DMS153 treated with DMSO at 0.1 percent for 48 hours (cell line): ENCODE data around the gene CHMP4A.
A peak's percentile ranks its signal among the peaks of the same experiment; 100 is the strongest.
"Not testable (repeated sequence)": the region's sequence is repeated elsewhere in the genome, so short reads cannot be mapped to it uniquely, and the experiment has no call there.

Source experiments
- DNase-seq: peaks from one replicate; lab custom pipeline; 2025; ENCODE audit not compliant: unreplicated experiment; lab: John Stamatoyannopoulos, UW

Gene CHMP4A

DNA sequence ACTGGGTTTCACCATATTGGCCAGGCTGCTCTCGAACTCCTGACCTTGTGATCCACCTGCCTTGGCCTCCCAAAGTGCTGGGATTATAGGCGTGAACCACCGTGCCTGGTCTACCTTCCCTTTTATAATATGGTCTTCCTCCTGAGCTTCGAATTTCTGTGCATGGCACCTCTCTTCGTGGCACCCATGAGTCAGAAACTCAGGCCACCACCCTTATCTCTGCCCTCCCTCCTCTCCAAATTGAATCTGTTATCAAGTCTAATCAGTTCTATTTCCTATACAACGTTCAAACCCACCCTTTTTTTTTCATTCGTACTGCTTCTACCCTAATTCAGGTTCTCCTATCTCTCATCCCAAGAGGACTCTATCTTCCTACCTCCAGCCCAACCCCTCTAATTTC, 34.1 kb upstream of the CHMP4A start:
- no peak for DNase-seq

- DNase-seq, result no peak
Observed at GRCh38 chr14:24246765-24247212, 33.5 kb upstream of the CHMP4A start.

DNA sequence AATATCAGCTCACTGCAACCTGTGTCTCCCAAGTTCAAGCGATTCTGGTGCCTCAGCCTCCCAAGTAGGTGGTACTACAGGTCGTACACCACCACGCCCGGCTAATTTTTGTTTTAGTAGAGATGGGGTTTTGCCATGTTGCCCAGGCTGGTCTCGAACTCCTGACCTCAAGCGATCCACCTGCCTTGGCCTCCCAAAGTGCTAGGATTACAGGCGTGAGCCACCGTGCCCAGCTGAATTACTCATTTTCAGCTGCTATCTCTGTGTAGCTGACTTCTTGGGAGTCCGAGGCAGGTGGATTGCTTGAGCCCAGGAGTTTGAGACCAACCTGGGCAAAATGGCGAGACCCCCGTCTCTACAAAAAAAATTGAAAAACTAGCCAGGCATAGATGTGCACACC, 32.1 kb upstream of the CHMP4A start:
- not testable (repeated sequence) for DNase-seq

DNA sequence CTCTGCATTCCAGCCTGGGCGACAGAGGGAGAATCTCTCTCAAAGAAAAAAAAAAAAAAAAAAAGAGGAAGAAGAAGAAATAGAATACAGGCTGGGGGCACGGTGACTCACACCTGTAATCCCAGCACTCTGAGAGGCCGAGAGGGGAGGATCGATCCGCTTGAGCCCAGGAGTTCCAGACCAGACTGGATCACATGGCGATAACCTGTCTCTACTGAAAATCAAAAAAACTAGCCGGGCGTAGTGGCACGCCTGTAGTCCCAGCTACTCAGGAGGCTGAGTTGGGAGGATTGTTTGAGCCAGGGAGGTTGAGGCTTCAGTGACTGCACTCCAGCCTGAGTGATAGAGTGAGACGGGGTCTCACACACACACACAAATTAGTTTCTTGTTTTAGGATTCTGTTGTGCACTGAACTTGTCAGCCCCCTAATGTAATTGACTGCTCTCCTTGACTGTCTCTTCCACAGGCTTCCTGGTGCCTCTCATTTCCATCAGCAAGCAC, 30.1 kb upstream of the CHMP4A start:
- no peak for DNase-seq

DNA sequence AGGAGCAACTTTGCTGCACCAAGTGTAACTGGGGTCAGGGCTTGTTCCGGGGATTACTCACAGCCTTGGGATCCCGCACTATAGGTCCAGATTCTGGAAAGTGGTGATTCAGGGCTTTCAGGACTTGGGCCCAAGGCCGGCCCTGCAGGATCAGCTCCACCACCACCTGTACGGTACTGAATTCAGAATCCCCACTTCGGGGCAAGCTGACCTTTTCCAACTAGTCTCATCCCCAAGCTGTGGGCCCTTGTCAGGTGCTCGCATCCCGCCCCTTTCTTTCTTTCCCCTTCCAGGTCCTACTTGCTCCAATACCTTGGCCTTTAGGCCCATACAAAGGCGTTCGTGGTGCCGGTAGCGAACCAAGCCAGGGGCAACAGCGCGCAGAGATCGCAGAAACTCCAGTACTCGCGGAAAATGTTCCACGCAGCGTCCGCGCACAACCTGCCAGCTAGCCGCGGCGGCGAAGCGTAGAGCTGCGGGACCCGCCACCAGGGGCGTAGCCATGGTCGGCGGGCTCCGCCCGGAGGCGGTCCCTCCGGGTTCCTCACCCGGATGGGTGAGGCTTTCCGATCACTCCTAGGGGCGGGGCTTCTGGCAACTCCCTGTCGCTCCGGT, 28.6 kb upstream of the CHMP4A start:
- DNase-seq, result peak; percentile 95

DNA sequence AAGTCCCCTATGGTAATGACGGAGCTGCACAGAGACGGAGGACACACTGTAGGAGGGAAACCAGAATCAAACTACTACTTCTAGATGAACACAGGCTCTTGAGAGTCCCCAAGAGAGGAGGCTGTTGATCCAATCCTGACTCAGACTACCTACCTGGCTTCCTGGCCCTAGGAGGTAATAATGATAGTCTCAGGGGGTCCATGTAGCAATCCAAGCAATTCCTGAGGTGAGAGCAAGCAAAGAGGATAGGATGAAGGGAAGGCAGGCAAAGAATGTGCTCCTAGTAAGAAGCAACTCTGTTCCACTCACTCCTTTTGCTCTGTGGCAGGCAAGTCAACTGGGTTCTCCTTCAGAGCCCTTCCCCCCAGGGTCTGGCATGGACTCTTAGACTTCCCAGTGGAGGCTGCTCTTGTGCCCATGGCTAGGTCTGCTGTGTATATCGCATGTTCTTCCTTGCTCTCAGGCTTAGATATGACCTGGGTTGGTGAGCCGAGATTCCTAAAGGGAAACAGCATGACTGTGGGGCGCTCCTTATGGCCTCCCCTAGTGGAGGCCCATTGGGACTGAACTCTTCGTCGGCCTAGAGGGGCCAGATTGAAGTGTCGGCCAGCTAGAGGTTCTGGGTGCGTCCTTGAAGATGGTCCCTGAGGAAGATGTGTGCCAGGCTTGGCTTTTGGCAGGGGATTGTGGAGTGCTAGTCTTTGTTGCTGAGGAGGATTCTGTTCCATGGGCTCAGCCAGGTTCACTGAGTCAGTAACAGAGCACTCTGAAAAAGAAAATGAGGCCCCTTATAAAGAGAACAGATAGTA, 27.0 kb upstream of the CHMP4A start:
- DNase-seq, result no peak

- DNase-seq, result no peak
Observed at GRCh38 chr14:24238527-24239037, 25.3 kb upstream of the CHMP4A start.

GRCh38 chr14:24238123-24238522, 24.8 kb upstream of the CHMP4A start:
- no peak for DNase-seq

DNA sequence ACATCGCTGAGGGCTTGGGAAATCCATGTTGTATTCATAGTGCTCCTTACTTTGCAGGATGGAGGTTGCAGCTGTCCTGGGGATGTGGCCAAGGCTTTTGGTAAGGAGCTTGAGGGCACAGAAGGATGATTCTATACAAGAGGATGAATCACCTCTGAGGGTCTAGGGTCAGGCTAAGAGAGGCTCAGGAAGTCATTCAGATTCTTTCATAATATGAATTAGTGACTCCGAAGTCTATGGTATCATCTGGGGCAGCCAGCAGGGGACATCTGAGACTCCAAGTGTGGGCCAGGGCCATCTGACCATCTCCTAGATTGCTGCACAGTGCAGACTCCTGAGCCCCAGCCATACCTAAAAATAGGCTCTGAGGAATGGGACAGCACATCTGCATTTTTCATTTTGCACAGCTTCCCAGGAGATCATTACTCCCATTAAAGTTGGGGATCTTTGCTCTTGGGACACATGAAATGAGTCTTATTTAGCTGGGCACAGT, 24.2 kb upstream of the CHMP4A start:
- no peak for DNase-seq

DNA sequence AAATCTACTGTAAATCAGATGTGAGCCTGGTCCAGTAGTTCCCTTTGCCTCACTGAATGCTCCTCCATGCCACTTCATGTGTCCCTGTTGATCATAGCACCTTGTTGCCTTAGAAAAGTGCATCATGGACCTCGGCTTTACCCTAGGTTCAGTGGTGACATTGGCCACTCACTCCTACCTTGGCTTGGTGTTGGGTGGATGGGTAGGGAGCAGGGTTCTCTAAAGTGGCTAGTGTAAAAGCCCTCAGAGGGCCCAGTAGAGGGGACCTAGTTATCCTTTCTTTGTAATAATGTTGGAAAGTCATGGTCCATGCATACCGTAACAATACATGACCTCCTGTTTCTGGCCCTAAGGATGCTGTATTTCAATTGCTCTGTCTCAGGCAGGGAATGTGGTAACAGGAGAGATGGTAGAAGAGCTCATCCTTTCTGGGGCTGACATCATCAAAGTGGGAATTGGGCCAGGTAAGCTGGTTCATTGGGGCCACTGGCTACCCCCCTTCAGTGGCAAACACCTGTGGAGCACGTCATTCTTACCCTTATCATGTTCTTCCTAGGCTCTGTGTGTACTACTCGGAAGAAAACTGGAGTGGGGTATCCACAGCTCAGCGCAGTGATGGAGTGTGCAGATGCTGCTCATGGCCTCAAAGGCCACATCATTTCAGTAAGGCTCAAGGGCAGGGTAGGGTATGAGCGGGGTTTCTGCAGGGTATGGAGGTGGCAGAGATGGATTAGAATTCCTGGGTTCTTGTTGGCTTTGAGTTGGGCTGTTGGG, 23.6 kb upstream of the CHMP4A start:
- DNase-seq, result no peak

GRCh38 chr14:24235804-24236688, 22.8 kb upstream of the CHMP4A start:
- no peak for DNase-seq

- DNase-seq, result no peak
Observed at GRCh38 chr14:24234095-24235005, 21.1 kb upstream of the CHMP4A start.

DNA sequence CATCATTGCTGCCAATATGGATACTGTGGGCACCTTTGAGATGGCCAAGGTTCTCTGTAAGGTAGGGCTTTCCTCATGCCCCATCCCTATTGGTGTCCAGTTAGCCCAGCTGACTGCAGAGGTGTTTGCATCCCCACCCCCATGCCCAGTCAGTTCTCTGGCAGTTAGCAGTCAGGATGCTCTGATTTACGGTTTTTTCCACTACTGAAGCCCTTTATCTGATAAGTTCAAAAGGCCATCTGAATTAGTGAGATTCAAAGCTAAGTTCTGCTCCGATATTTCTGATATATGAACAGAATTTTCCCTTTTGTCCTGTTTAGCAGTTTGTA, 20.2 kb upstream of the CHMP4A start:
- DNase-seq, result no peak

- peak; percentile 76 for DNase-seq
Observed at GRCh38 chr14:24232645-24233537, 19.6 kb upstream of the CHMP4A start, which contains the start of gene GMPR2. Gene GMPR2 (plus strand): TSS chr14:24232929. CDS start chr14:24233254, 325 bp downstream.

- peak; percentile 76 for DNase-seq
Observed at GRCh38 chr14:24232121-24232644, 18.9 kb upstream of the CHMP4A start, which contains the start of gene NEDD8. Gene NEDD8 (minus strand): TSS chr14:24232367. CDS start chr14:24232267, 100 bp downstream.

DNA sequence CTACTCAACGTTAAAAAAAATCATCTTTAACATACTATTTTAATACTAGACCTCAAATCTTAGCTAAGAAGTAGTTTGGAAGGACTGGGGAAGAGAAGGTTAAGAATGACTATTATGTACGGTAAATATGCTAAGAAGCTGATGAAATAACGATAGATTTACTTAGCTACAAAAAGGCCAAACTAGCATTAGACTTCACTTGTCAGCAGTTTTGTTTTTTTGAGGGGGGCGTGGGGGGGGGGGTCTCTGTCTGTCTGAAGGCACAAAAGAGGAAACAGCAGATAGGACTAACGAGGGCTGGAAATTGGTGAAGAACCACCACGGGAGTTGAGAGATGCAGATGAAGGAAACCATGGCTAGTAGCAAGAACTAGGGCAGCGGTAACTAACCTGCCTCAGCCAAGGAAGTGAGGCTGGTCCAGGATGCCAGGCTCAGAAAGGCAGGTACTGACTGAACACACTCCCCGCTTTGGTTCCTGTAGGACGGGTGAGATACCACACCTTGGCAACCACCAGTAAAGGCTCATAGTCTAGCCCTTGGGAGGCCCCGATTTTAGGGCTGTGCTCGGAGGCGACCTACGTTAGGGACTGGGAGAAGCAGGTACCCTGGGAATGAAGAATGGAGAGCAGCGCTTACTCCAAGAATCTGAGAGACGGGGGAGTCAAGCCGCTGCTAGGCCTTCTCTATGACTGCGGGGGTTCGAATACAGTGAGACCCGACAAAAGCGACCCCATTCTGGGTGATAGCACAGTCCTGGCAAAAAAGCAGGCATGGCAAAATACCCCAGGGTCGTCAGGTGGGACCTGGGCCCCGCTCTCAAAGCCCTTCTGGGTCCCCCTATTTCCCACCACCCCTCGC, 18.2 kb upstream of the CHMP4A start:
- no peak for DNase-seq

DNA sequence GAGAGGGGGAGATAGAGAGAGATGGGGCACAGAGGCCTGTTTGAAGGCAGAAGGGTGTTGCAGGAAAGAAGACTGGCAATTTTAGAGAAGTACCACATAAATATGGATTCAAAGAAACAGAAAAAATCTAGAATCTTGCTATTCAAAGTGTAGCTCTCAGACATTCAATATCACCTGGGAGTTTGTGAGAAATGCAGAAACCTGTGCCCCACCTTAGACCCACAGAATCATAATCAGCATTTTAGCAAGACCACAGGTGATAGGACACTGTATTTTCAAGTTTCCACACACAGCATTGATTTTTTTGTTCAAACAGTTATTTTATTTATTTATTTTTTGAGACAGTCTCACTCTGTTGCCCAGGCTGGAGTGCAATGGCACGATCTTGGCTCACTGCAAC, 15.6 kb upstream of the CHMP4A start:
- no peak for DNase-seq
